B cell (primary cell): ENCODE data around the gene GORASP2.

ENCODE experiments used
- EZH2 ChIP-seq: IDR thresholded peaks from 2 replicates; pipeline ENCODE4 v1.6.1; 2012; ENCODE audit warnings: borderline replicate concordance, low read depth, mild to moderate bottlenecking, moderate library complexity, low read length; ENCODE audit not compliant: insufficient read depth, poor library complexity, severe bottlenecking
- TF ChIP-seq, protein P1 (sequence below): fragments of 200-600 bp; IDR thresholded peaks from one replicate; pipeline ENCODE4 v1.8.0; 2022; ENCODE audit warnings: antibody characterized with exemption, mild to moderate bottlenecking

- TF ChIP-seq, protein P1, sequence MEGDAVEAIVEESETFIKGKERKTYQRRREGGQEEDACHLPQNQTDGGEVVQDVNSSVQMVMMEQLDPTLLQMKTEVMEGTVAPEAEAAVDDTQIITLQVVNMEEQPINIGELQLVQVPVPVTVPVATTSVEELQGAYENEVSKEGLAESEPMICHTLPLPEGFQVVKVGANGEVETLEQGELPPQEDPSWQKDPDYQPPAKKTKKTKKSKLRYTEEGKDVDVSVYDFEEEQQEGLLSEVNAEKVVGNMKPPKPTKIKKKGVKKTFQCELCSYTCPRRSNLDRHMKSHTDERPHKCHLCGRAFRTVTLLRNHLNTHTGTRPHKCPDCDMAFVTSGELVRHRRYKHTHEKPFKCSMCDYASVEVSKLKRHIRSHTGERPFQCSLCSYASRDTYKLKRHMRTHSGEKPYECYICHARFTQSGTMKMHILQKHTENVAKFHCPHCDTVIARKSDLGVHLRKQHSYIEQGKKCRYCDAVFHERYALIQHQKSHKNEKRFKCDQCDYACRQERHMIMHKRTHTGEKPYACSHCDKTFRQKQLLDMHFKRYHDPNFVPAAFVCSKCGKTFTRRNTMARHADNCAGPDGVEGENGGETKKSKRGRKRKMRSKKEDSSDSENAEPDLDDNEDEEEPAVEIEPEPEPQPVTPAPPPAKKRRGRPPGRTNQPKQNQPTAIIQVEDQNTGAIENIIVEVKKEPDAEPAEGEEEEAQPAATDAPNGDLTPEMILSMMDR, result no peak
- TF ChIP-seq EZH2, result no peak
Observed at GRCh38 chr2:170932166-170932565, 3.1 kb downstream of the GORASP2 start.
